HUDEP-2 (cell line): ENCODE data around the gene UPF1.

ENCODE experiments used
- DNase-seq, 76 experiments: peaks; one replicate each; lab custom pipeline; 2025; ENCODE audit not compliant: unreplicated experiment in 76 of 76; lab: John Stamatoyannopoulos, UW

Gene UPF1

DNA sequence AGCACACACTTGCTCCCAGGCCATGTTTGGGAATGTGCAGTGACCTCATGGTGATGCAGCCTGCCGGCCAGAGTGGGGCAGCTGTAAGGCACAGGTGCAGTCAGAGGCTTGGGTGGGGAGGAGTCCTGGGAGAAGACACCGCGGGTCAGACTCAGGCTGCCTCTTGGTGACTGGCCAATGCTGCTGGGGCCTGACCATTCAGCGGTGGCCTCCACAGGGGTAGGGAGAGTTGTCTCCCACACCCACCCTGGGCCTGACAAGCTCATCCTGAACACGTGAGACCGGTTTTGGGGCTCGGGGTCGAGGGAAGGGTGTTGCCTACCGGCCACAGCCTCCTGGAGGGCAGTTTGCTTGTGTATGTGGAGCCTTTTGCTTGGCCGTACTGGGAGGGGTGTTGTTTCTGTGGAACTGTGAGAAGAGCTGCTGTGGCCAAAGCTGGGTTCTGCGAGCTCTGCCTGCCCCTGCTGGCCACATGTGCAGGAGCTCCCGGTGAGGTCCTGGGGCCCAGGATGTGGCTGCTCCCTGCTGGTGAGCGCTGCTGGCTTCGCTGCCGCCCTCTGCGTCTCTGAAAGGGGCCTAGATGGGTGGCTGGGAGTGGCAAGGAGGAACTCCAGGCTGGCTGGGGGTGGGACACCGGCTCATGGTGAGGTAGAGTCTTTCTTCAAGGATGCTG is 22.1 kb downstream of the UPF1 start:
- DNase-seq, result no peak

- DNase-seq, result no peak
Observed at GRCh38 chr19:18854982-18855381, 23.2 kb downstream of the UPF1 start.

- no peak for DNase-seq
Observed at GRCh38 chr19:18855647-18856384, 24.1 kb downstream of the UPF1 start.

DNA sequence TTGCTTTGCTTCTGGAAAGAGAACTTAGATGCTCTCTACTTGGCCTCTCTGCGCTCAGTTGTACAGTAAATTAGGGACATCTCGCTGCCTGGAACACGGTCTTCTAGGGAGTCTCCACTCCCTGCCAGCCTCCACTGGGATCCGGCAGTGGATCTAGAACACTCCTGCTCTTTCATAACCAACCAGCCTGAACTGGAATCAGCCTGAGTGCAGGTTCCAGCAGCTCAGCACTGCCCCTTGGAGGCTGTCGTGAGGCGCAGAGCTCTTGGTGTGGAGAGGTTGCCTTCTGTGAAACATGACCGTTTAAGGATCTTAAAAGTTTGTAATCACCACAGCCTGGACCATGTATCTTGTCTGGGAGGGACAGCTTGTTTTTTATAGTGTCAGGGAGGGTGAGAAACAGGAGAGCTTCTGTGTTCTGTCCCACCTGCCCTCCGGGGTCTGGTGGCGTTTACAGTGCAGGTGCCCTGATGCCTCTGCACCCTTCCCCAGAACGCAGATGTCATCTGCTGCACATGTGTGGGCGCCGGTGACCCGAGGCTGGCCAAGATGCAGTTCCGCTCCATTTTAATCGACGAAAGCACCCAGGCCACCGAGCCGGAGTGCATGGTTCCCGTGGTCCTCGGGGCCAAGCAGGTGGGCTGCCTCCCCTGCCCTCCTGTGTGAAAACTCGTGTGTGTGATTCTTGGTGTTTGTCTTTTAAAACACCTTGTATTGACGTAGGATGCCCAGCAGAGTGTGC is 24.8 kb downstream of the UPF1 start:
- peak in 7 of 76 experiments; percentile 6 to 31 (median 18) for DNase-seq

- no peak for DNase-seq
Observed at GRCh38 chr19:18857223-18857622, 25.5 kb downstream of the UPF1 start.

DNA sequence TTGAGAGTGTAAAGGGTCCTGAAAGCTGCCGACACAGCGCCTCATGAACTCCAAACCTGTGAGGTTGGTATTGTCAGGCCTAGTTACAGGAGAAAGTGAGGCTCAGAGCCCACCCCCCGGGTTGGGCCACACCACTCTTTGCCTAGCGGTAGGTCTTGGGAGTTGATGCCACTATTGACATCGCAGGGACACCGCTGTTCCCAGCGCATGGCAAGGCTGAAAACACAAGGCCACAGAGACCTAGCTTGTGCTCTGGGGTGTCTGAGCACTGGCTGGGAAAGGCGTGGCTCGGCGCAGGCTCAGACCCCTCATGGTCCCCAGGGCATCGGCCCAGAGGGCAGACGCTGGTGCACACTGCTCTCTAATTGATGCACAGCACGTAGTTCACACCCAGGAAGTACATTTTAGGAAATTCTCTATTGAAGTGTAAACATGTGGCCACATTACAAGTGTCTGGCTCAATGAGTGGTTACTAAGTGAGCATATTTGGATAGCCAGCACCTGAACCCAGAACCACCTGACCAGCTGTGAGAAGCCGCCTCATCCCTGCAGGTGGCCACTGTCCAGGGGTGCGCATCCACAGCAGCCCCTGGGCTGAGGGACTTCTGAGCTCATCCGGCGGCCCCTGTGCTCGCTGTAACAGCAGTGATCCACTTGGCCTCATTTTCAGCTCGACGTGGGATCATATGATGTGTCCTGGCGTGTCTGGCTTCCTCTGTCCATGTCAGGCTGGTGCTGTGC is 27.3 kb downstream of the UPF1 start:
- DNase-seq, result no peak

DNA sequence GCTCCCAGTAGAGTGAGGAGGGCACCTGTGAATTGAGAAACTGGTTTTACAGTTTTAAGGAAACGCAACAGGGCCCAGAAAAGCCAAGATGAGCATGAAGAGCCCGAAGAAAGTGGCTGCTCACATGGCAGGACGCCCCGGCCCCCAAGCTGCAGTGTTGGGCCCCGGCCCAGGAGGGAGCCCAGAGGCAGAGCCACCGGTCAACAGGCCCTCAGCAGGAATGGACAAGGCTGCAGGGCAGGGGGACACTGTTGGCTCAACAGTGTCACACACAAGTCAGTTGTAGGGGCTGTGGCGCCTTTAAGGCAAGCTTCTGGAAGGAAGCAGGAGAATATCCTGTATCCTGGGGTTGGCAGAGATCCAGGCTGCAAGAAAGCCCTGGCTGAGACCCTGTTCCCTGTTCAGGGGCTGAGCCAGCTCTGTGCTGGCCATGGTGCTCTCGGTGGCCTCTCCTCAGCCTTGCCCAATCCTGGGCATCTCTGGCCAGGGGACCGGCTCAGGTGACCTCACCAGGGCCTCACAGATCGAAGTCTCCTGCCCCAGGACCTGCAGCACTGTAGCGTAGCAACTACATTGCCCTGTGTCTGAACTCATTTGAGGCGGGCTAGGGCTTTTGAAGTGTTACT is 28.0 kb downstream of the UPF1 start:
- DNase-seq, result no peak

- no peak for DNase-seq
Observed at GRCh38 chr19:18860302-18860700, 28.5 kb downstream of the UPF1 start.

- no peak for DNase-seq
Observed at GRCh38 chr19:18860725-18861124, 29.0 kb downstream of the UPF1 start.

- no peak for DNase-seq
Observed at GRCh38 chr19:18861235-18861634, 29.5 kb downstream of the UPF1 start.

DNA sequence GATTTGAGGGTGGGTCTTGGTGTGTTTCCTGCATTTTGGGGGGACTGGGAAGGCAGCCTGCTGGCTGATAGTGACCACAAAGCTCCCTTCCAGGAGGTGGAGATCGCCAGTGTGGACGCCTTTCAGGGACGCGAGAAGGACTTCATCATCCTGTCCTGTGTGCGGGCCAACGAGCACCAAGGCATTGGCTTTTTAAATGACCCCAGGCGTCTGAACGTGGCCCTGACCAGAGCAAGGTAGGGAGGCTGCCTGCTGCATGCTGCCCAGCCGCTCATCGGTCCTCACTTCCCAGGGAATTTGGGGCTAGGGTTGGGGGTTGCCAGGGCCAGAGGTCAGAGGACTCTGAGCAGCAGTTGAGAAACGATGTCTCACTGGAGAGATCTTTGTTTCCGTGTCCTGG is 30.2 kb downstream of the UPF1 start:
- no peak for DNase-seq

GRCh38 chr19:18862976-18863842 is 31.4 kb downstream of the UPF1 start:
- no peak for DNase-seq

DNA sequence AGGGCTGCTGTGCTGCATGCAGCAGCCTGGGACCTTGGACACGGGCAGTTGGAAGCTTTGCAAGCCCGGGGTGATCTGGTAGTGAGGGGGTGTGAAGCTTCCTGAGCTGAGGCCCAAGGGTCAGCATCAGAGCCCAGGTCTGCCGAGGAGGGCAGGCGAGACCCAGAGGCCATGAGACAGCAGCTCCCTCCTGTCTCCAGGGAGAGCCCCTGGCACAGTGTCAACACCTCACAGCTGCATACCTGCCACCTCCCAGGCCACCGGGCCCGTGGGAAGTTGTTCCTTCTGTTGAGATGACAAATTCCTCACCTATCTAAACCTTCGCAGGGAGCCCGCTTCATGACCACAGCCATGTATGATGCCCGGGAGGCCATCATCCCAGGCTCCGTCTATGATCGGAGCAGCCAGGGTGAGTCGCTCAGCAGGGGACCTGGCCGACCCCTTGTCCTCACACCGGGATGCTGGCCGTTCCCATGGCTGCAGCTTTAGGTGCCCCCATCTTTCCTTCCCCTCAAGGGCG is 32.1 kb downstream of the UPF1 start:
- DNase-seq, result no peak

GRCh38 chr19:18865106-18865972 is 33.6 kb downstream of the UPF1 start:
- DNase-seq, result no peak

- peak in 58 of 76 experiments; percentile 22 to 78 (median 56) for DNase-seq
Observed at GRCh38 chr19:18865973-18866799, 34.4 kb downstream of the UPF1 start.

DNA sequence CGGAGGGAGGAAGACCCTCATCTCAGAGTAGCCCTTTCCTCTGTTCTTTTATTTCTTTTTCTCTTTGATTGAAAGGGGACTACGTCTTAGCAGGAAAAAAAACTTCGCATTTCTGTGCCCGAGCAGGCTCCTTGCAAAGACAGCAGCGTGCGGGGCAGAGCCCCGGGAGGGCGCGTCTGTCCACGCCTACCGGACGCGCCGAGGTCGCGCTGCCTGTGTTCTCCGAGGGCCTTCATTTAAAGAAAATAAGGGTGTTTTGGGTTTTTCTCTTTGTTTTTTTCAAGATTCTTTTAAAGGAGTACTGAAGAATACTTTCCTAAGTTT is 35.0 kb downstream of the UPF1 start:
- no peak for DNase-seq

GRCh38 chr19:18867199-18867598 is 35.4 kb downstream of the UPF1 start:
- no peak for DNase-seq

- DNase-seq, result no peak
Observed at GRCh38 chr19:18867751-18868150, 36.0 kb downstream of the UPF1 start.
